SK-N-SH treated with all-trans-retinoic acid at 6 μM for 48 hours (cell line): Measurements from ENCODE around the gene AKAP1.

Source experiments
- ESRRG ChIP-seq: fragments of 250-450 bp; sonication (Bioruptor Pico); IDR thresholded peaks from 2 replicates; pipeline ENCODE4 v1.6.1; 2021; ENCODE audit warnings: mild to moderate bottlenecking
- PPARA ChIP-seq: fragments of 250-450 bp; sonication (Bioruptor Pico); IDR thresholded peaks from 2 replicates; pipeline ENCODE4 v1.5.0; 2020; ENCODE audit warnings: mild to moderate bottlenecking, borderline replicate concordance
- RARB ChIP-seq: fragments of 250-450 bp; sonication (Bioruptor Pico); IDR thresholded peaks from 2 replicates; pipeline ENCODE4 v1.8.0; 2021; ENCODE audit warnings: mild to moderate bottlenecking, moderate library complexity
- ZFP3 ChIP-seq: fragments of 250-450 bp; sonication (Bioruptor Pico); IDR thresholded peaks from 2 replicates; pipeline ENCODE4 v1.5.0; 2020; ENCODE audit warnings: mild to moderate bottlenecking, moderate library complexity

DNA sequence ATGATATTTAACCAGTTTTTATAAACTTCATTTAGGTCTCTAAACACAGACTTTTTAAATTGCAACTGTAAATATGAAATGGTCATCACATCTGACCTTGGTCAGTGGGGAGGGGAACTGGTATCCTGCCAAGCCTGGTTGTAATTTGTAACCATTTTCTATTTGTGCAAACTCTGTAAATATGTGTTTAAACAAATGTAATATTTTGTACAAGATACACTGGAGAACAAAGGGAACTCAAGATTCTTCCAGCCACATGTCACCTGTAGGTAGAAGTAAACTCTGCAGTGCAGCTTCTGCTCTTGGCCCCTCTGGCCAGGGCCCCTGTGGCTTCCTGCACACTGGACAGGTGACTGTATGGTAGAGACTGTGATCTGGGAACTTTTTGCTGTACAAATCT lies 35.8 kb downstream of the AKAP1 start:
- TF ChIP-seq ESRRG (CRISPR knock-in tag) (no peak), ZFP3 (CRISPR knock-in tag) (no peak), RARB (CRISPR knock-in tag) (no peak), PPARA (CRISPR knock-in tag) (no peak)
